HG03469 (cell line): ENCODE measurements around the gene SHB.
"Not testable (repeated sequence)": the region's sequence is repeated elsewhere in the genome, so short reads cannot be mapped to it uniquely, and the experiment has no call there.

ENCODE experiments used
- ATAC-seq: cut with Tn5 transposase; IDR thresholded peaks from one replicate; pipeline ENCODE4 v1.9.1; 2021; ENCODE audit warnings: mild to moderate bottlenecking, moderate library complexity, moderate number of reproducible peaks; ENCODE audit not compliant: unreplicated experiment

Gene SHB

GRCh38 chr9:37908283-37908682 is 160.7 kb downstream of the SHB start:
- ATAC-seq, result no peak

- ATAC-seq, result no peak
Measured at GRCh38 chr9:37906312-37907239, 162.5 kb downstream of the SHB start.

GRCh38 chr9:37905776-37906175 is 163.3 kb downstream of the SHB start:
- ATAC-seq, result no peak

GRCh38 chr9:37905131-37905505 is 163.9 kb downstream of the SHB start:
- ATAC-seq, result no peak

- ATAC-seq, result no peak
Measured at GRCh38 chr9:37904445-37905130, 164.4 kb downstream of the SHB start.

GRCh38 chr9:37903647-37904444 is 165.2 kb downstream of the SHB start, which contains the start of gene SLC25A51:
Gene SLC25A51, minus strand, starts transcription at chr9:37904127. Its CDS starts 15,577 bp downstream, at chr9:37888550.
- peak; percentile 72 for ATAC-seq

- ATAC-seq, result no peak
Measured at GRCh38 chr9:37902796-37903646, 166.0 kb downstream of the SHB start.

- ATAC-seq, result no peak
Measured at GRCh38 chr9:37902131-37902530, 166.9 kb downstream of the SHB start.

- ATAC-seq, result no peak
Measured at GRCh38 chr9:37899041-37899440, 170.0 kb downstream of the SHB start.

GRCh38 chr9:37897665-37898064 is 171.4 kb downstream of the SHB start:
- ATAC-seq, result no peak

GRCh38 chr9:37892063-37892462 is 177.0 kb downstream of the SHB start:
- no peak for ATAC-seq

GRCh38 chr9:37891042-37891441 is 178.0 kb downstream of the SHB start:
- not testable (repeated sequence) for ATAC-seq

- no peak for ATAC-seq
Measured at GRCh38 chr9:37889536-37889935, 179.5 kb downstream of the SHB start.

GRCh38 chr9:37887977-37888583 is 180.9 kb downstream of the SHB start:
- not testable (repeated sequence) for ATAC-seq

GRCh38 chr9:37880916-37881479 is 188.0 kb downstream of the SHB start:
- no peak for ATAC-seq

GRCh38 chr9:37876376-37876775 is 192.7 kb downstream of the SHB start:
- no peak for ATAC-seq

- ATAC-seq, result no peak
Measured at GRCh38 chr9:37873955-37874354, 195.1 kb downstream of the SHB start.

- ATAC-seq, result no peak
Measured at GRCh38 chr9:37870799-37871176, 198.2 kb downstream of the SHB start.

GRCh38 chr9:37870081-37870798 is 198.8 kb downstream of the SHB start:
- no peak for ATAC-seq
